Endothelial cell of umbilical vein (primary cell): ENCODE results near the gene ARID3B. TPM values are rescaled to one million over a fixed set of nuclear protein-coding genes. Genes with fewer than 3 reads are reported as not detected.

Experiments
- BruUV-seq: library from RNA; stranded (reverse); fragments of 400-500 nt; replicated peaks from 2 replicates; lab custom pipeline; 2021; lab: Mats Ljungman, UMichigan
- CTCF ChIA-PET: fragments of 300-600, 350-600 bp; sonication (Branson Sonifier 250); formaldehyde crosslinking; loops from one replicate; lab custom pipeline; 2021; ENCODE audit warnings: antibody characterized with exemption, inconsistent platforms; lab: Charles Lee
- POLR2A ChIA-PET: fragments of 300-600, 350-600 bp; sonication (Branson Sonifier 250); formaldehyde crosslinking; loops from one replicate; lab custom pipeline; 2021; ENCODE audit warnings: antibody characterized with exemption, inconsistent platforms; lab: Charles Lee
- DNase-seq: peaks from one replicate; pipeline ENCODE4 v3.0.0-alpha.2; 2011; ENCODE audit warnings: low read depth, low spot score
- FAIRE-seq: peaks from 2 replicates; lab custom pipeline; 2011; peaks lifted over from hg19 to GRCh38; lab: Jason Lieb, UNC
- H2AFZ ChIP-seq: 2 replicates; pipeline ENCODE4 v1.6.0; 2012; ENCODE audit warnings: low read depth, low read length, control low read depth, inconsistent platforms
- H3K27ac ChIP-seq: 2 replicates; pipeline ENCODE4 v1.5.1; 2011; ENCODE audit warnings: low read depth, mild to moderate bottlenecking, control low read depth, low read length, moderate library complexity; ENCODE audit not compliant: insufficient read depth
- H3K27me3 ChIP-seq, 2 experiments: 2 replicates each; pipeline versions ENCODE4 v1.6.0 to v1.6.1; 2011; ENCODE audit warnings: low read length in 2 of 2, mixed read lengths in 1 of 2; ENCODE audit not compliant: control insufficient read depth in 2 of 2, insufficient read depth in 2 of 2
- H3K36me3 ChIP-seq, 2 experiments: 2 replicates in 1 of 2; 3 replicates in 1 of 2; pipeline ENCODE4 v1.5.1; 2011; ENCODE audit warnings: low read length in 2 of 2, mild to moderate bottlenecking in 1 of 2, moderate library complexity in 1 of 2; ENCODE audit not compliant: control insufficient read depth in 2 of 2, insufficient read depth in 2 of 2; ENCODE audit errors: extremely low read depth in 1 of 2
- H3K4me1 ChIP-seq: 3 replicates; pipeline ENCODE4 v1.5.1; 2011; ENCODE audit warnings: mild to moderate bottlenecking, low read length; ENCODE audit not compliant: control insufficient read depth, insufficient read depth; ENCODE audit errors: extremely low read depth
- H3K4me2 ChIP-seq: 2 replicates; pipeline ENCODE4 v1.6.1; 2011; ENCODE audit warnings: low read length, control low read depth, mixed read lengths; ENCODE audit not compliant: insufficient read depth
- H3K4me3 ChIP-seq, 3 experiments: fragments of 200-600 bp in 1 of 3; sonication (generic), shearing (Covaris generic) in 1 of 3; replicated peaks in 1 of 3; 2 replicates each; pipeline ENCODE4 v1.5.1; 2011 to 2016; ENCODE audit warnings: control low read depth in 3 of 3, low read length in 3 of 3, mild to moderate bottlenecking in 2 of 3, inconsistent platforms in 1 of 3, low read depth in 1 of 3, moderate library complexity in 1 of 3; ENCODE audit not compliant: insufficient read depth in 1 of 3
- H3K79me2 ChIP-seq: 2 replicates; pipeline ENCODE4 v1.6.0; 2012; ENCODE audit warnings: low read length, inconsistent platforms; ENCODE audit not compliant: control insufficient read depth, insufficient read depth
- H3K9ac ChIP-seq: replicated peaks from 2 replicates; pipeline ENCODE3; 2011; ENCODE audit warnings: low read length, control low read depth; ENCODE audit not compliant: insufficient read depth; ENCODE audit errors: extremely low read depth
- H3K9me1 ChIP-seq: replicated peaks from 3 replicates; pipeline ENCODE4 v1.6.0; 2011; ENCODE audit warnings: mild to moderate bottlenecking, low read length; ENCODE audit not compliant: control insufficient read depth, insufficient read depth; ENCODE audit errors: extremely low read depth
- H3K9me3 ChIP-seq: replicated peaks from 2 replicates; pipeline ENCODE4 v1.5.1; 2012; ENCODE audit warnings: low read length, inconsistent platforms; ENCODE audit not compliant: control insufficient read depth, insufficient read depth
- H4K20me1 ChIP-seq: replicated peaks from 2 replicates; pipeline ENCODE3; 2011; ENCODE audit warnings: mild to moderate bottlenecking, low read length; ENCODE audit not compliant: control insufficient read depth, insufficient read depth; ENCODE audit errors: extremely low read depth
- CTCF ChIP-seq, 2 donors: IDR thresholded peaks; 1 replicate in 1 of 2; 2 replicates in 1 of 2; pipeline ENCODE4 v1.5.1; 2011; ENCODE audit warnings: low read length in 2 of 2, mild to moderate bottlenecking in 2 of 2, moderate library complexity in 2 of 2, control low read depth in 1 of 2, inconsistent platforms in 1 of 2, low read depth in 1 of 2; ENCODE audit not compliant: insufficient read depth in 1 of 2; ENCODE audit errors: extremely low read depth in 1 of 2
- EZH2 ChIP-seq: IDR thresholded peaks from 2 replicates; pipeline ENCODE4 v1.6.1; 2012; ENCODE audit warnings: borderline replicate concordance, low read depth, mild to moderate bottlenecking, moderate library complexity, low read length, inconsistent platforms; ENCODE audit not compliant: severe bottlenecking
- FOS ChIP-seq: IDR thresholded peaks from 2 replicates; pipeline ENCODE4 v1.6.1; 2011; ENCODE audit warnings: mild to moderate bottlenecking, low read length, moderate library complexity, borderline replicate concordance; ENCODE audit not compliant: insufficient read depth
- GATA2 ChIP-seq: IDR thresholded peaks from 2 replicates; pipeline ENCODE4 v1.7.0; 2011; ENCODE audit warnings: low read depth, mild to moderate bottlenecking, moderate library complexity, mixed read lengths, low read length; ENCODE audit not compliant: insufficient read length, insufficient read depth
- JUN ChIP-seq: IDR thresholded peaks from 2 replicates; pipeline ENCODE4 v1.6.1; 2011; ENCODE audit warnings: borderline replicate concordance, low read depth; ENCODE audit not compliant: insufficient read length, insufficient read depth
- MAX ChIP-seq: IDR thresholded peaks from 2 replicates; pipeline ENCODE4 v1.6.1; 2011; ENCODE audit not compliant: insufficient read depth, insufficient read length
- MYC ChIP-seq: IDR thresholded peaks from one replicate; pipeline ENCODE4 v1.6.1; 2011; ENCODE audit warnings: mild to moderate bottlenecking, low read depth, low read length
- POLR2A ChIP-seq: IDR thresholded peaks from 2 replicates; pipeline ENCODE4 v1.6.1; 2012; ENCODE audit warnings: low read depth, mild to moderate bottlenecking, control low read depth, low read length
- POLR2AphosphoS5 ChIP-seq: IDR thresholded peaks from 2 replicates; pipeline ENCODE4 v1.6.1; 2012; ENCODE audit warnings: low read depth, mild to moderate bottlenecking, control low read depth, low read length, moderate library complexity; ENCODE audit not compliant: insufficient read depth
- dilution Hi-C: fragments of 300-500 bp; cut with MboI; formaldehyde crosslinking; loops from one replicate; pipeline ENCODE4 v1.15.0; 2019; ENCODE audit warnings: low sequenced_read_pairs; ENCODE audit not compliant: extremely low pct_ligation_motif_present
- intact Hi-C: fragments of 100-400 bp; cut with micrococcal nuclease; formaldehyde crosslinking; loops from one replicate; pipeline ENCODE4 v1.10.0; 2022
- polyA plus RNA-seq, 4 experiments: library from polyadenylated mRNA; depleted of rRNA in 3 of 4; stranded (reverse) in 3 of 4; unstranded in 1 of 4; fragments of >200 nt; gene quantifications; 2 replicates each; pipeline versions ENCODE4 v1.2.1 to v1.2.3, GENCODE V29; 2011 to 2012; ENCODE audit warnings: missing spikeins in 1 of 4
- total RNA-seq: library from RNA; stranded (reverse); gene quantifications from 2 replicates; pipeline ENCODE4 v1.2.3, GENCODE V29; 2021

The ARID3B gene
- total and polyA plus RNA-seq, 2 donors (not counting 3 experiments of a cell fraction or from before 2014, with no cell fraction given): 6.2 to 10.0 TPM

GRCh38 chr15:74504836-74505235, 36.2 kb upstream of the ARID3B start:
- FAIRE-seq (no peak), DNase-seq (no peak)
- Histone ChIP-seq H3K9me1 (no peaks in the 10 kb centered on the region), H4K20me1 (no peaks in the 10 kb centered on the region), H3K36me3 (no peaks in the 10 kb centered on the region), H3K79me2 (no peaks in the 10 kb centered on the region), H3K27ac (no peak overlapping the region), H3K4me2 (no peak overlapping the region), H3K9me3 (no peaks in the 10 kb centered on the region), H3K4me1 (peaks cover 3% of the 10 kb centered on the region), H3K4me3 (no peak overlapping the region), H3K9ac (no peak overlapping the region), H2AFZ (no peak overlapping the region), H3K27me3 (no peaks in the 10 kb centered on the region)
- BruUV-seq: no TSS peak
- POLR2A ChIA-PET: no interaction called here
- intact Hi-C loops (no loop called here), dilution Hi-C loops (no loop called here)
- CTCF ChIA-PET: no interaction called here
- TF ChIP-seq POLR2AphosphoS5: no peak
- TF ChIP-seq MYC: no peak
- TF ChIP-seq CTCF (IDR thresholded peaks at IDR 0.05; ENCODE audit: extremely low read depth in 1 of 2, insufficient read depth in 1 of 2, low read depth in 1 of 2, low read length in 2 of 2): no peak
- TF ChIP-seq FOS: no peak
- TF ChIP-seq MAX: no peak
- TF ChIP-seq POLR2A: no peak
- TF ChIP-seq EZH2: no peak
- TF ChIP-seq JUN: no peak
- no peak for TF ChIP-seq GATA2
